ENCODE results near the gene MAN2B1. TPM values are rescaled to one million over a fixed set of nuclear protein-coding genes. Genes with fewer than 3 reads are reported as not detected.
A peak's percentile ranks its signal among the peaks of the same experiment; 100 is the strongest.

The MAN2B1 gene
- total and polyA plus RNA-seq, 4 donors: 38.7 to 160 (median 105) TPM

- ATAC-seq (ENCODE audit: insufficient read depth, low FRiP score) (no peak), DNase-seq (no peak)
- Histone ChIP-seq H3K4me1 (ENCODE audit: control insufficient read depth in 5 of 5, insufficient read depth in 5 of 5, low read length in 5 of 5) (peaks cover 0 to 5% (median 0%) of the 10 kb centered on the region in 5 donors), H3K4me3 (no peak overlapping the region), H3K27me3 (ENCODE audit: control insufficient read depth in 3 of 3, insufficient read depth in 3 of 3, low read length in 2 of 3) (no peaks in the 10 kb centered on the region), H3K36me3 (ENCODE audit: control insufficient read depth in 4 of 4, insufficient read depth in 4 of 4, low read length in 4 of 4) (peaks cover 0 to 11% (median 3%) of the 10 kb centered on the region in 4 donors), H3K27ac (ENCODE audit: low read depth in 1 of 2, low read length in 1 of 2) (no peak overlapping the region), H3K9me3 (ENCODE audit: control insufficient read depth in 4 of 4, insufficient read depth in 3 of 4, low read length in 3 of 4) (no peaks in the 10 kb centered on the region), H3K9ac (ENCODE audit: insufficient read depth in 1 of 2, low read length in 2 of 2) (no peak overlapping the region)
- 96 to 97% methylated on average over 10 of the region's 10 CpGs for WGBS, 2 donors
- no peak for TF ChIP-seq CTCF (IDR thresholded peaks at IDR 0.05; ENCODE audit: control extremely low read depth, extremely low read depth)
Observed at GRCh38 chr19:12649941-12650340, 16.6 kb downstream of the MAN2B1 start.

GRCh38 chr19:12648088-12648487 is 18.5 kb downstream of the MAN2B1 start:
- Histone ChIP-seq H3K36me3 (ENCODE audit: control insufficient read depth in 4 of 4, insufficient read depth in 4 of 4, low read length in 4 of 4) (peaks cover 0 to 9% (median 1%) of the 10 kb centered on the region in 4 donors), H3K4me1 (ENCODE audit: control insufficient read depth in 5 of 5, insufficient read depth in 5 of 5, low read length in 5 of 5) (peaks cover 0 to 5% (median 0%) of the 10 kb centered on the region in 5 donors), H3K4me3 (no peak overlapping the region), H3K9me3 (ENCODE audit: control insufficient read depth in 4 of 4, insufficient read depth in 3 of 4, low read length in 3 of 4) (no peaks in the 10 kb centered on the region), H3K9ac (ENCODE audit: insufficient read depth in 1 of 2, low read length in 2 of 2) (no peak overlapping the region), H3K27me3 (ENCODE audit: control insufficient read depth in 3 of 3, insufficient read depth in 3 of 3, low read length in 2 of 3) (no peaks in the 10 kb centered on the region), H3K27ac (ENCODE audit: low read depth in 1 of 2, low read length in 1 of 2) (no peak overlapping the region)
- 26 to 28% methylated on average over 29 of the region's 29 CpGs for WGBS, 2 donors
- peak; percentile 25 for ATAC-seq (ENCODE audit: insufficient read depth, low FRiP score)
- no peak for TF ChIP-seq CTCF (IDR thresholded peaks at IDR 0.05; ENCODE audit: control extremely low read depth, extremely low read depth)
- DNase-seq: peak in 1 of 3 donors; percentile 8

GRCh38 chr19:12647490-12648071 is 19.0 kb downstream of the MAN2B1 start:
- ATAC-seq (ENCODE audit: insufficient read depth, low FRiP score): peak; percentile 91
- H3K9ac ChIP-seq (ENCODE audit: insufficient read depth in 1 of 2, low read length in 2 of 2): no peak overlapping the region
- H3K36me3 ChIP-seq (ENCODE audit: control insufficient read depth in 4 of 4, insufficient read depth in 4 of 4, low read length in 4 of 4): peaks cover 0 to 9% (median 1%) of the 10 kb centered on the region in 4 donors
- TF ChIP-seq CTCF (IDR thresholded peaks at IDR 0.05; ENCODE audit: control extremely low read depth, extremely low read depth): no peak
- no peak overlapping the region for H3K4me3 ChIP-seq
- peaks cover 0 to 5% (median 0%) of the 10 kb centered on the region in 5 donors for H3K4me1 ChIP-seq (ENCODE audit: control insufficient read depth in 5 of 5, insufficient read depth in 5 of 5, low read length in 5 of 5)
- DNase-seq: peak; percentile 40 to 77 (median 53)
- WGBS, 2 donors: 22 to 30% methylated on average over 29 to 31 of the region's 31 CpGs
- no peaks in the 10 kb centered on the region for H3K27me3 ChIP-seq (ENCODE audit: control insufficient read depth in 3 of 3, insufficient read depth in 3 of 3, low read length in 2 of 3)
- H3K9me3 ChIP-seq (ENCODE audit: control insufficient read depth in 4 of 4, insufficient read depth in 3 of 4, low read length in 3 of 4): no peaks in the 10 kb centered on the region
- H3K27ac ChIP-seq (ENCODE audit: low read depth in 1 of 2, low read length in 1 of 2): no peak overlapping the region

Data from lung (tissue), 12 donors.